NT2/D1 (cell line): Measurements from ENCODE around the gene KCNQ5.

ENCODE experiments used
- DNase-seq: peaks from one replicate; pipeline ENCODE4 v3.0.0-alpha.2; 2011; ENCODE audit warnings: low read depth, low spot score
- H3K27me3 ChIP-seq: 2 replicates; pipeline ENCODE4 v1.6.0; 2011; ENCODE audit warnings: mild to moderate bottlenecking; ENCODE audit not compliant: insufficient read length, insufficient read depth
- H3K36me3 ChIP-seq: 2 replicates; pipeline ENCODE4 v1.6.1; 2011; ENCODE audit warnings: mild to moderate bottlenecking, low read length, mixed read lengths; ENCODE audit not compliant: insufficient read depth, insufficient read length
- H3K4me1 ChIP-seq: 2 replicates; pipeline ENCODE4 v1.5.1; 2011; ENCODE audit not compliant: insufficient read depth, insufficient read length
- H3K4me3 ChIP-seq: 2 replicates; pipeline ENCODE4 v1.5.1; 2011; ENCODE audit warnings: low read depth; ENCODE audit not compliant: insufficient read length
- H3K9ac ChIP-seq: 2 replicates; pipeline ENCODE4 v1.6.0; 2011; ENCODE audit warnings: low read depth; ENCODE audit not compliant: insufficient read length
- H3K9me3 ChIP-seq: 2 replicates; pipeline ENCODE4 v1.5.1; 2011; ENCODE audit warnings: mild to moderate bottlenecking, low read length; ENCODE audit not compliant: insufficient read depth
- SUZ12 ChIP-seq: IDR thresholded peaks from 2 replicates; pipeline ENCODE4 v1.6.1; 2011; ENCODE audit not compliant: insufficient read length, insufficient read depth; ENCODE audit errors: extremely low read depth
- YY1 ChIP-seq: IDR thresholded peaks from 2 replicates; pipeline ENCODE4 v1.6.1; 2011; ENCODE audit not compliant: insufficient read length, insufficient read depth
- ZNF274 ChIP-seq: IDR thresholded peaks from 2 replicates; pipeline ENCODE4 v1.6.1; 2011; ENCODE audit warnings: mild to moderate bottlenecking, low read depth, low read length

KCNQ5 gene

GRCh38 chr6:72616406-72617015, 5.4 kb upstream of the KCNQ5 start:
- TF ChIP-seq ZNF274 (no peak), SUZ12 (no peak), YY1 (no peak)
- peaks cover 33% of the 10 kb centered on the region for H3K27me3 ChIP-seq
- no peaks in the 10 kb centered on the region for H3K9me3 ChIP-seq
- H3K9ac ChIP-seq, result no peak overlapping the region
- no peaks in the 10 kb centered on the region for H3K4me1 ChIP-seq
- DNase-seq, result no peak
- no peaks in the 10 kb centered on the region for H3K36me3 ChIP-seq
- no peak overlapping the region for H3K4me3 ChIP-seq

- H3K9ac ChIP-seq, result no peak overlapping the region
- TF ChIP-seq SUZ12 (no peak), YY1 (no peak), ZNF274 (no peak)
- H3K4me1 ChIP-seq, result no peaks in the 10 kb centered on the region
- H3K9me3 ChIP-seq, result no peaks in the 10 kb centered on the region
- H3K4me3 ChIP-seq, result no peak overlapping the region
- DNase-seq, result no peak
- peaks cover 44% of the 10 kb centered on the region for H3K27me3 ChIP-seq
- no peaks in the 10 kb centered on the region for H3K36me3 ChIP-seq
Observed at GRCh38 chr6:72617721-72618120, 4.1 kb upstream of the KCNQ5 start.

GRCh38 chr6:72619883-72620696, 1.8 kb upstream of the KCNQ5 start:
- peak overlapping the region; percentile 42 for H3K9ac ChIP-seq

GRCh38 chr6:72620871-72621290, 983 bp upstream of the KCNQ5 start:
- Histone ChIP-seq H3K9me3 (no peaks in the 10 kb centered on the region), H3K36me3 (no peaks in the 10 kb centered on the region), H3K4me3 (peak overlapping the region; percentile 62), H3K27me3 (peaks cover 62% of the 10 kb centered on the region), H3K4me1 (no peaks in the 10 kb centered on the region), H3K9ac (peak overlapping the region; percentile 74)
- no peak for DNase-seq
- no peak for TF ChIP-seq ZNF274

More at GRCh38 chr6:72619883-72620696, 1.8 kb upstream of the KCNQ5 start:
- DNase-seq, result no peak
- TF ChIP-seq ZNF274, result no peak
- TF ChIP-seq SUZ12, result no peak
- no peak for TF ChIP-seq YY1
- peaks cover 62% of the 10 kb centered on the region for H3K27me3 ChIP-seq
- H3K36me3 ChIP-seq, result no peaks in the 10 kb centered on the region
- no peaks in the 10 kb centered on the region for H3K9me3 ChIP-seq
- no peaks in the 10 kb centered on the region for H3K4me1 ChIP-seq
- H3K4me3 ChIP-seq, result peak overlapping the region; percentile 21

GRCh38 chr6:72622094-72622940, 453 bp downstream of the KCNQ5 start:
- H3K4me3 ChIP-seq, result peak overlapping the region; percentile 62
- DNase-seq, result no peak
- no peaks in the 10 kb centered on the region for H3K9me3 ChIP-seq
- H3K4me1 ChIP-seq, result no peaks in the 10 kb centered on the region
- H3K27me3 ChIP-seq, result peaks cover 62% of the 10 kb centered on the region
- peak overlapping the region; percentile 59 for H3K9ac ChIP-seq
- TF ChIP-seq SUZ12 (no peak), ZNF274 (no peak), YY1 (no peak)
- no peaks in the 10 kb centered on the region for H3K36me3 ChIP-seq

GRCh38 chr6:72623808-72624207, 1.9 kb downstream of the KCNQ5 start:
- Histone ChIP-seq H3K4me3 (no peak overlapping the region), H3K36me3 (no peaks in the 10 kb centered on the region), H3K27me3 (peaks cover 56% of the 10 kb centered on the region), H3K9me3 (no peaks in the 10 kb centered on the region), H3K4me1 (no peaks in the 10 kb centered on the region), H3K9ac (no peak overlapping the region)
- no peak for DNase-seq
- TF ChIP-seq ZNF274 (no peak), YY1 (no peak), SUZ12 (no peak)
